ENCODE results near the gene FEM1C. TPM values are rescaled to one million over a fixed set of nuclear protein-coding genes. Genes with fewer than 3 reads are reported as not detected.

FEM1C gene
- total RNA-seq, 1 experiment from 2014 or later: 27.5 TPM

DNA sequence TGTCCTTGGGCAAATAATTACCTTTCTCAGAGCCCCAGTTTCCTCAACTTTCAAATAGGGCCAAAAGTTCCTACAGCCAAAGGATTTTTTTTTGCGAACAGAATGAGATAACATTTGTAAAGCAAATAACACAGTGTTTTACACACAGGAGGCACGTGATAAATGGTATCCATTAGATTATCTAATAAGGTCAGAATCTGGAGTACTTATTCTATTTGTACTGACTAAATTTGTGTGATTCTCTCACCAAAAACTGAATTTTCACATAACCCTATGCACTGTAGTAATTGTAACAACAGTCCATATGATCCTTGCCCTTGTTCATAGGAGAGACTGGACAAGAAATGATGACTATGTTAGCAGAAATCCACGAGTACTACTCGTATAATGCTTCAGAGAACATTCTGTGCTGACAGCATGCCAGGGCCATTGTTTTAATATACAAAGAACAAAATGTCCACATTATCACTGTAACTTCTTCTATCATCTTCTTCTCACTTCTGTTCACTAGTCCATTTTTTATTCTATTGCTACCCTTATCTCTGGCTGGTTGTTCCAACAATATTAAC is 13.9 kb upstream of the FEM1C start (continued):
- TF ChIP-seq, protein P1, sequence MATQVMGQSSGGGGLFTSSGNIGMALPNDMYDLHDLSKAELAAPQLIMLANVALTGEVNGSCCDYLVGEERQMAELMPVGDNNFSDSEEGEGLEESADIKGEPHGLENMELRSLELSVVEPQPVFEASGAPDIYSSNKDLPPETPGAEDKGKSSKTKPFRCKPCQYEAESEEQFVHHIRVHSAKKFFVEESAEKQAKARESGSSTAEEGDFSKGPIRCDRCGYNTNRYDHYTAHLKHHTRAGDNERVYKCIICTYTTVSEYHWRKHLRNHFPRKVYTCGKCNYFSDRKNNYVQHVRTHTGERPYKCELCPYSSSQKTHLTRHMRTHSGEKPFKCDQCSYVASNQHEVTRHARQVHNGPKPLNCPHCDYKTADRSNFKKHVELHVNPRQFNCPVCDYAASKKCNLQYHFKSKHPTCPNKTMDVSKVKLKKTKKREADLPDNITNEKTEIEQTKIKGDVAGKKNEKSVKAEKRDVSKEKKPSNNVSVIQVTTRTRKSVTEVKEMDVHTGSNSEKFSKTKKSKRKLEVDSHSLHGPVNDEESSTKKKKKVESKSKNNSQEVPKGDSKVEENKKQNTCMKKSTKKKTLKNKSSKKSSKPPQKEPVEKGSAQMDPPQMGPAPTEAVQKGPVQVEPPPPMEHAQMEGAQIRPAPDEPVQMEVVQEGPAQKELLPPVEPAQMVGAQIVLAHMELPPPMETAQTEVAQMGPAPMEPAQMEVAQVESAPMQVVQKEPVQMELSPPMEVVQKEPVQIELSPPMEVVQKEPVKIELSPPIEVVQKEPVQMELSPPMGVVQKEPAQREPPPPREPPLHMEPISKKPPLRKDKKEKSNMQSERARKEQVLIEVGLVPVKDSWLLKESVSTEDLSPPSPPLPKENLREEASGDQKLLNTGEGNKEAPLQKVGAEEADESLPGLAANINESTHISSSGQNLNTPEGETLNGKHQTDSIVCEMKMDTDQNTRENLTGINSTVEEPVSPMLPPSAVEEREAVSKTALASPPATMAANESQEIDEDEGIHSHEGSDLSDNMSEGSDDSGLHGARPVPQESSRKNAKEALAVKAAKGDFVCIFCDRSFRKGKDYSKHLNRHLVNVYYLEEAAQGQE (IDR thresholded peaks at IDR 0.05; ENCODE audit: low read depth): no peak
- TF ChIP-seq, protein P2, sequence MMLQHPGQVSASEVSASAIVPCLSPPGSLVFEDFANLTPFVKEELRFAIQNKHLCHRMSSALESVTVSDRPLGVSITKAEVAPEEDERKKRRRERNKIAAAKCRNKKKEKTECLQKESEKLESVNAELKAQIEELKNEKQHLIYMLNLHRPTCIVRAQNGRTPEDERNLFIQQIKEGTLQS (IDR thresholded peaks at IDR 0.05): no peak
- no peak for TF ChIP-seq POLR2A (IDR thresholded peaks at IDR 0.05; ENCODE audit: borderline replicate concordance, extremely low read depth, insufficient read depth, insufficient read length)

DNA sequence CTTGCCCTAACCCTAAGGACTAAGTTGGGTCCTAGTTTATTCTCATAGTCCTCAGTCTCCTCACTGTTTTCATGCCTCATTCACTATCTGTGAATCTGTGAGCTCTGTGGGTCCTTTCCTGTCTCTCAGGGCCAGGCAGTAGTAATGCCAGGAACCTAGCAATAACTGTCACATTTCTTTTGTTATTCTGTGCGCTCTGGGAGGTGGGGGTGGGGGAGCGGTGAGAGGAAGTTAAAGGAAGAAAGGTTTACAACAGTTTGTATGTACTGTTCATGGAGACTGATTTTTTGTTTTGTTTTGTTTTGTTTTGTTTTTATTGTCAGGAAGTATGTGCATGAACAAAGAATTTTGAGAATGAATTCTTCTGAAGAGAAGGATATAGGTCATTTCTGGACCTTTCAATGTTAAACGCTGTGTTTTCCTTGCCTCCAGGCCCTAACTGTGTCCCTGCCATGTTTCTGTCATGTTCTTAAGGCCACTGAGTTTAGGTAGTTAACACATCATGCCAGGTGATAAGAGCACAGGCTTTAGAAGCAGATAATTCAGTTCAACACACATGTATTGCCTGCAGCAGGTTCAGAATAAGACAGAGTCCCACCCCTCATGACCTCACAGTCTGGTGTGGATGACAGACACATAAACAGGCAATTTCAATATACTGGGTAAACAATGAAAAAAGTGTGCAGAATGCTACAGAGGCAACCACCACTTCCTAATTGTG is 13.3 kb upstream of the FEM1C start:
- no peak for DNase-seq (ENCODE audit: low read depth, low spot score)
- TF ChIP-seq POLR2AphosphoS5 (IDR thresholded peaks at IDR 0.05; ENCODE audit: low read depth, low read length): no peak
- no peak for TF ChIP-seq FOSL1 (IDR thresholded peaks at IDR 0.05; ENCODE audit: low read depth)
- TF ChIP-seq SP1 (IDR thresholded peaks at IDR 0.05; ENCODE audit: low read depth): no peak
- TF ChIP-seq CEBPB (IDR thresholded peaks at IDR 0.05; ENCODE audit: low read depth): no peak
- Histone ChIP-seq H3K4me2 (ENCODE audit: low read length) (no peak overlapping the region), H2AFZ (ENCODE audit: low read depth, low read length, poor library complexity, severe bottlenecking) (no peak overlapping the region), H3K9ac (ENCODE audit: low read length) (no peak overlapping the region), H4K20me1 (ENCODE audit: insufficient read depth) (no peaks in the 10 kb centered on the region), H3K27me3 (ENCODE audit: insufficient read depth, low read length) (no peaks in the 10 kb centered on the region), H3K27ac (ENCODE audit: low read depth, low read length) (no peak overlapping the region), H3K4me3 (replicated peaks in 1 of 2; ENCODE audit: low read depth in 1 of 2, low read length in 2 of 2) (no peak overlapping the region), H3K36me3 (ENCODE audit: control insufficient read depth in 1 of 2, insufficient read depth in 2 of 2, low read length in 2 of 2) (no peaks in the 10 kb centered on the region), H3K4me1 (ENCODE audit: control insufficient read depth in 1 of 2, insufficient read depth in 2 of 2, low read length in 2 of 2) (peaks cover 0 to 6% of the 10 kb centered on the region in 2 experiments; a peak in 1 of 4 replicates), H3K9me3 (ENCODE audit: control insufficient read depth in 1 of 2, insufficient read depth in 1 of 2, low read depth in 1 of 2, low read length in 2 of 2) (no peaks in the 10 kb centered on the region), H3K9me2 (ENCODE audit: insufficient read depth) (no peaks in the 10 kb centered on the region), H3K79me2 (ENCODE audit: insufficient read depth, low read length) (no peaks in the 10 kb centered on the region)
- ChIA-PET CTCF (no interaction called here), RAD21 (ENCODE audit: low non-redundant PET in 1 of 2, low total read pairs in 2 of 2, uncharacterized antibody in 2 of 2, unreplicated experiment in 2 of 2) (no interaction called here), POLR2A (no interaction called here)
- no TSS peak for BruUV-seq (replicated peaks)
- intact Hi-C loops (cut with micrococcal nuclease): no loop called here
- ATAC-seq: no peak

All from HCT116 (cell line).